WTC11 (cell line): Measurements from ENCODE around the gene CIB2. TPM values are rescaled to one million over a fixed set of nuclear protein-coding genes. Genes with fewer than 3 reads are reported as not detected.

ENCODE experiments used
- ATAC-seq: fragments of 200-7000 bp; cut with Tn5 transposase; 2 replicates; pipeline ENCODE4 v1.10.0; 2021; ENCODE audit warnings: mild to moderate bottlenecking, moderate library complexity
- CTCF ChIA-PET: fragments of 300-600 bp; sonication (Branson Sonifier 250); formaldehyde crosslinking; loops from one replicate; lab custom pipeline; 2021; ENCODE audit warnings: antibody characterized with exemption; lab: Charles Lee
- POLR2A ChIA-PET: fragments of 350-600 bp; sonication (Branson Sonifier 250); formaldehyde crosslinking; loops from one replicate; lab custom pipeline; 2021; ENCODE audit warnings: antibody characterized with exemption; lab: Charles Lee
- DNase-seq: peaks from one replicate; pipeline ENCODE4 v3.0.0; 2021; ENCODE audit warnings: low spot score
- H3K27ac Mint-ChIP-seq: 2 replicates; pipeline ENCODE4 v1.8.0; 2021; ENCODE audit warnings: mixed read lengths
- H3K27me3 Mint-ChIP-seq: 2 replicates; pipeline ENCODE4 v1.8.0; 2021; ENCODE audit warnings: low read depth, mild to moderate bottlenecking, moderate library complexity, mixed read lengths
- H3K36me3 Mint-ChIP-seq: 2 replicates; pipeline ENCODE4 v1.8.0; 2021; ENCODE audit warnings: mixed read lengths
- H3K4me1 Mint-ChIP-seq: 2 replicates; pipeline ENCODE4 v1.8.0; 2022; ENCODE audit warnings: mixed read lengths
- H3K4me3 Mint-ChIP-seq: 2 replicates; pipeline ENCODE4 v1.8.0; 2021; ENCODE audit warnings: mild to moderate bottlenecking, moderate library complexity, mixed read lengths
- H3K9me3 Mint-ChIP-seq: 2 replicates; pipeline ENCODE4 v1.8.0; 2021; ENCODE audit warnings: mixed read lengths
- ATF1 ChIP-seq: sonication (generic); formaldehyde crosslinking; IDR thresholded peaks from 2 replicates; pipeline ENCODE4 v1.8.1; 2023; ENCODE audit warnings: mild to moderate bottlenecking, moderate library complexity, missing genetic modification reagents
- ETV6 ChIP-seq: sonication (generic); formaldehyde crosslinking; IDR thresholded peaks from 2 replicates; pipeline ENCODE4 v1.8.1; 2022; ENCODE audit warnings: mild to moderate bottlenecking, missing genetic modification reagents
- FOXP1 ChIP-seq: sonication (generic); formaldehyde crosslinking; IDR thresholded peaks from 2 replicates; pipeline ENCODE4 v1.8.0; 2022; ENCODE audit warnings: missing genetic modification reagents, mild to moderate bottlenecking, moderate library complexity, borderline replicate concordance
- IRF2 ChIP-seq: sonication (generic); formaldehyde crosslinking; IDR thresholded peaks from 2 replicates; pipeline ENCODE4 v1.8.0; 2022; ENCODE audit warnings: low read depth, missing genetic modification reagents, borderline replicate concordance
- JAZF1 ChIP-seq: fragments of 250-450 bp; sonication (Bioruptor Pico); IDR thresholded peaks from 2 replicates; pipeline ENCODE4 v1.9.0; 2021; ENCODE audit warnings: moderate library complexity, mild to moderate bottlenecking, inconsistent platforms
- JUN ChIP-seq: sonication (generic); formaldehyde crosslinking; IDR thresholded peaks from 2 replicates; pipeline ENCODE4 v1.8.0; 2023; ENCODE audit warnings: mild to moderate bottlenecking, missing genetic modification reagents
- NFATC4 ChIP-seq: fragments of 250-450 bp; sonication (Bioruptor Pico); IDR thresholded peaks from 2 replicates; pipeline ENCODE4 v1.9.0; 2021; ENCODE audit warnings: mild to moderate bottlenecking
- NFE2L1 ChIP-seq: sonication (generic); formaldehyde crosslinking; IDR thresholded peaks from 2 replicates; pipeline ENCODE4 v1.8.1; 2023; ENCODE audit warnings: missing genetic modification reagents
- NR3C1 ChIP-seq: sonication (generic); formaldehyde crosslinking; conservative IDR thresholded peaks from 2 replicates; pipeline ENCODE4 v1.8.1; 2023; ENCODE audit warnings: low read depth, mild to moderate bottlenecking, missing genetic modification reagents
- RORB ChIP-seq: fragments of 250-450 bp; sonication (Bioruptor Pico); IDR thresholded peaks from 2 replicates; pipeline ENCODE4 v1.9.0; 2021; ENCODE audit warnings: mild to moderate bottlenecking
- SMAD3 ChIP-seq: sonication (generic); formaldehyde crosslinking; IDR thresholded peaks from 2 replicates; pipeline ENCODE4 v1.8.0; 2022; ENCODE audit warnings: missing genetic modification reagents, mild to moderate bottlenecking, borderline replicate concordance
- SMAD4 ChIP-seq: sonication (generic); formaldehyde crosslinking; IDR thresholded peaks from 2 replicates; pipeline ENCODE4 v1.8.0; 2022; ENCODE audit warnings: mild to moderate bottlenecking, missing genetic modification reagents
- SP1 ChIP-seq: sonication (generic); formaldehyde crosslinking; conservative IDR thresholded peaks from 2 replicates; pipeline ENCODE4 v1.8.1; 2022; ENCODE audit warnings: missing genetic modification reagents
- ZNF416 ChIP-seq: fragments of 250-450 bp; sonication (Bioruptor Pico); IDR thresholded peaks from 2 replicates; pipeline ENCODE4 v1.9.0; 2021; ENCODE audit warnings: mild to moderate bottlenecking, inconsistent platforms
- total RNA-seq: library from RNA; stranded (reverse); gene quantifications from 3 replicates; pipeline ENCODE4 v1.2.3, GENCODE V29; 2021
- TF ChIP-seq, protein P1 (sequence below): fragments of 250-450 bp; sonication (Bioruptor Pico); IDR thresholded peaks from 2 replicates; pipeline ENCODE4 v1.9.0; 2021; ENCODE audit warnings: mild to moderate bottlenecking
- TF ChIP-seq, protein P2 (sequence below): sonication (generic); formaldehyde crosslinking; IDR thresholded peaks from 2 replicates; pipeline ENCODE4 v1.8.1; 2022; ENCODE audit warnings: low read depth, missing genetic modification reagents, borderline replicate concordance
- TF ChIP-seq, protein P3 (sequence below): sonication (generic); formaldehyde crosslinking; IDR thresholded peaks from 2 replicates; pipeline ENCODE4 v1.8.1; 2023; ENCODE audit warnings: mild to moderate bottlenecking, missing genetic modification reagents
- TF ChIP-seq, protein P4 (sequence below): sonication (generic); formaldehyde crosslinking; IDR thresholded peaks from 2 replicates; pipeline ENCODE4 v1.8.0; 2022; ENCODE audit warnings: mild to moderate bottlenecking, missing genetic modification reagents
- TF ChIP-seq, protein P5 (sequence below): fragments of 250-450 bp; sonication (Bioruptor Pico); IDR thresholded peaks from 2 replicates; pipeline ENCODE4 v1.9.0; 2021; ENCODE audit warnings: mild to moderate bottlenecking, borderline replicate concordance
- TF ChIP-seq, protein P6 (sequence below): sonication (generic); formaldehyde crosslinking; IDR thresholded peaks from 2 replicates; pipeline ENCODE4 v1.8.1; 2022; ENCODE audit warnings: mild to moderate bottlenecking, moderate library complexity, missing genetic modification reagents
- TF ChIP-seq, protein P7 (sequence below): sonication (generic); formaldehyde crosslinking; IDR thresholded peaks from 2 replicates; pipeline ENCODE4 v1.8.0; 2022; ENCODE audit warnings: mild to moderate bottlenecking, missing genetic modification reagents

The CIB2 gene
- total RNA-seq, 1 experiment from 2014 or later: 45.2 TPM

DNA sequence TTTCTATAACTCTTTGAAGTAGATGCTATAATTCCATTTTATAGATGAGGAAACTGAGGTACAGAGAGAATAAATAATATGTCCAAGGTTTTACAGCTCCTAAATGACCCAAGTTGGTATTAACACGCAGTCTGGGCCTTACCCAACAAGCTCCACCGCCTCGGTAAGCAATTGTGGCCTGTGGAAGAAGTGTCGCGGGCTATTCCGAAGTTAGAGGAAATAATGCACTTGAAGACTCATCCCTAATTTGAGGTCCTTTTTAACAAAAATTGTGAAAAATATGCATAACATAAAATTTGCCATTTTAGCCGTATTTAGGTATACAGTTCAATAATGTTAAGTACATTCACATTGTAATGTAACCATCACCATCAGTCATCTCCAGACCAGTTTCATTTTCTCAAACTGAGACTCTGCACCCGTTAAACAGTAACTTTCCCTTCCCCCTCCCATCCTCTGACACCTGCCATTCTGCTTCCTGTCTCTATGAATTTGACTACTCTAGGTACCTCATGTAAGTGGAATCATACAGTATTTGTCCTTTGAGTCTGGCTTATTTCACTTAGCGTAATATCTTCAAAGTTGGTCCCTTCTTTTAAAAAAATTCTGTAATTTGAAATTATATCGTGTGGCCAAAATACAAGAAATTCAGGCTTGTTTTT lies 36.1 kb upstream of the CIB2 start (continued):
- TF ChIP-seq NFE2L1 (no peak), SMAD4 (no peak), SMAD3 (CRISPR knock-in tag) (no peak)

DNA sequence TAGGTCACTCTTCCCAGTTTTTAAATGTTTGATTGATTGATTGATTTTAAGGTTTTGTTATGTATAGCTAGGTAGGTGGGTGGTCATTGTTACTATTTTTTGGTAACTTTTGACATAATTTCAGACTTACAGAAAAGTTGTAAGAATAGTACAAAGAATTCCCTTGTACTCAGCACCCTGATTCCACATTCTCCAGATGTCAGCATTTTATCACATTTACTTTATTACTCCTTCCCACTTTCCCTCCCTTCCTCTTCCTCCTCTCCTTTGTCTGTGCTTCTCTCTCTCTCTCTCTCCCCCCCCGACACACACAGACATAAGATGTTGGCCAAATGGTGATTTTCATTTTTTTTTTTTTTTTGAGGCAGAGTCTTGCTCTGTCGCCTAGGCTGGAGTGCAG lies 32.8 kb upstream of the CIB2 start:
- Mint-ChIP-seq H3K4me3 (no peak overlapping the region), H3K36me3 (peaks cover 41% of the 10 kb centered on the region), H3K27me3 (no peaks in the 10 kb centered on the region), H3K27ac (no peak overlapping the region), H3K9me3 (no peaks in the 10 kb centered on the region), H3K4me1 (no peaks in the 10 kb centered on the region)
- CTCF ChIA-PET: no interaction called here
- DNase-seq: no peak
- TF ChIP-seq, protein P1, sequence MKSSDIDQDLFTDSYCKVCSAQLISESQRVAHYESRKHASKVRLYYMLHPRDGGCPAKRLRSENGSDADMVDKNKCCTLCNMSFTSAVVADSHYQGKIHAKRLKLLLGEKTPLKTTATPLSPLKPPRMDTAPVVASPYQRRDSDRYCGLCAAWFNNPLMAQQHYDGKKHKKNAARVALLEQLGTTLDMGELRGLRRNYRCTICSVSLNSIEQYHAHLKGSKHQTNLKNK (CRISPR knock-in tag): no peak
- no peak for TF ChIP-seq SMAD4
- TF ChIP-seq, protein P2, sequence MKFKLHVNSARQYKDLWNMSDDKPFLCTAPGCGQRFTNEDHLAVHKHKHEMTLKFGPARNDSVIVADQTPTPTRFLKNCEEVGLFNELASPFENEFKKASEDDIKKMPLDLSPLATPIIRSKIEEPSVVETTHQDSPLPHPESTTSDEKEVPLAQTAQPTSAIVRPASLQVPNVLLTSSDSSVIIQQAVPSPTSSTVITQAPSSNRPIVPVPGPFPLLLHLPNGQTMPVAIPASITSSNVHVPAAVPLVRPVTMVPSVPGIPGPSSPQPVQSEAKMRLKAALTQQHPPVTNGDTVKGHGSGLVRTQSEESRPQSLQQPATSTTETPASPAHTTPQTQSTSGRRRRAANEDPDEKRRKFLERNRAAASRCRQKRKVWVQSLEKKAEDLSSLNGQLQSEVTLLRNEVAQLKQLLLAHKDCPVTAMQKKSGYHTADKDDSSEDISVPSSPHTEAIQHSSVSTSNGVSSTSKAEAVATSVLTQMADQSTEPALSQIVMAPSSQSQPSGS (CRISPR knock-in tag): no peak
- TF ChIP-seq, protein P3, sequence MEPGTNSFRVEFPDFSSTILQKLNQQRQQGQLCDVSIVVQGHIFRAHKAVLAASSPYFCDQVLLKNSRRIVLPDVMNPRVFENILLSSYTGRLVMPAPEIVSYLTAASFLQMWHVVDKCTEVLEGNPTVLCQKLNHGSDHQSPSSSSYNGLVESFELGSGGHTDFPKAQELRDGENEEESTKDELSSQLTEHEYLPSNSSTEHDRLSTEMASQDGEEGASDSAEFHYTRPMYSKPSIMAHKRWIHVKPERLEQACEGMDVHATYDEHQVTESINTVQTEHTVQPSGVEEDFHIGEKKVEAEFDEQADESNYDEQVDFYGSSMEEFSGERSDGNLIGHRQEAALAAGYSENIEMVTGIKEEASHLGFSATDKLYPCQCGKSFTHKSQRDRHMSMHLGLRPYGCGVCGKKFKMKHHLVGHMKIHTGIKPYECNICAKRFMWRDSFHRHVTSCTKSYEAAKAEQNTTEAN (CRISPR knock-in tag): no peak
- TF ChIP-seq ATF1 (CRISPR knock-in tag): no peak
- TF ChIP-seq, protein P4, sequence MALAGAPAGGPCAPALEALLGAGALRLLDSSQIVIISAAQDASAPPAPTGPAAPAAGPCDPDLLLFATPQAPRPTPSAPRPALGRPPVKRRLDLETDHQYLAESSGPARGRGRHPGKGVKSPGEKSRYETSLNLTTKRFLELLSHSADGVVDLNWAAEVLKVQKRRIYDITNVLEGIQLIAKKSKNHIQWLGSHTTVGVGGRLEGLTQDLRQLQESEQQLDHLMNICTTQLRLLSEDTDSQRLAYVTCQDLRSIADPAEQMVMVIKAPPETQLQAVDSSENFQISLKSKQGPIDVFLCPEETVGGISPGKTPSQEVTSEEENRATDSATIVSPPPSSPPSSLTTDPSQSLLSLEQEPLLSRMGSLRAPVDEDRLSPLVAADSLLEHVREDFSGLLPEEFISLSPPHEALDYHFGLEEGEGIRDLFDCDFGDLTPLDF (CRISPR knock-in tag): no peak
- no peak for TF ChIP-seq ZNF416 (CRISPR knock-in tag)
- no peak for TF ChIP-seq RORB (CRISPR knock-in tag)
- no peak for TF ChIP-seq NFATC4 (CRISPR knock-in tag)
- TF ChIP-seq FOXP1 (CRISPR knock-in tag): no peak
- TF ChIP-seq JAZF1: no peak
- TF ChIP-seq, protein P5, sequence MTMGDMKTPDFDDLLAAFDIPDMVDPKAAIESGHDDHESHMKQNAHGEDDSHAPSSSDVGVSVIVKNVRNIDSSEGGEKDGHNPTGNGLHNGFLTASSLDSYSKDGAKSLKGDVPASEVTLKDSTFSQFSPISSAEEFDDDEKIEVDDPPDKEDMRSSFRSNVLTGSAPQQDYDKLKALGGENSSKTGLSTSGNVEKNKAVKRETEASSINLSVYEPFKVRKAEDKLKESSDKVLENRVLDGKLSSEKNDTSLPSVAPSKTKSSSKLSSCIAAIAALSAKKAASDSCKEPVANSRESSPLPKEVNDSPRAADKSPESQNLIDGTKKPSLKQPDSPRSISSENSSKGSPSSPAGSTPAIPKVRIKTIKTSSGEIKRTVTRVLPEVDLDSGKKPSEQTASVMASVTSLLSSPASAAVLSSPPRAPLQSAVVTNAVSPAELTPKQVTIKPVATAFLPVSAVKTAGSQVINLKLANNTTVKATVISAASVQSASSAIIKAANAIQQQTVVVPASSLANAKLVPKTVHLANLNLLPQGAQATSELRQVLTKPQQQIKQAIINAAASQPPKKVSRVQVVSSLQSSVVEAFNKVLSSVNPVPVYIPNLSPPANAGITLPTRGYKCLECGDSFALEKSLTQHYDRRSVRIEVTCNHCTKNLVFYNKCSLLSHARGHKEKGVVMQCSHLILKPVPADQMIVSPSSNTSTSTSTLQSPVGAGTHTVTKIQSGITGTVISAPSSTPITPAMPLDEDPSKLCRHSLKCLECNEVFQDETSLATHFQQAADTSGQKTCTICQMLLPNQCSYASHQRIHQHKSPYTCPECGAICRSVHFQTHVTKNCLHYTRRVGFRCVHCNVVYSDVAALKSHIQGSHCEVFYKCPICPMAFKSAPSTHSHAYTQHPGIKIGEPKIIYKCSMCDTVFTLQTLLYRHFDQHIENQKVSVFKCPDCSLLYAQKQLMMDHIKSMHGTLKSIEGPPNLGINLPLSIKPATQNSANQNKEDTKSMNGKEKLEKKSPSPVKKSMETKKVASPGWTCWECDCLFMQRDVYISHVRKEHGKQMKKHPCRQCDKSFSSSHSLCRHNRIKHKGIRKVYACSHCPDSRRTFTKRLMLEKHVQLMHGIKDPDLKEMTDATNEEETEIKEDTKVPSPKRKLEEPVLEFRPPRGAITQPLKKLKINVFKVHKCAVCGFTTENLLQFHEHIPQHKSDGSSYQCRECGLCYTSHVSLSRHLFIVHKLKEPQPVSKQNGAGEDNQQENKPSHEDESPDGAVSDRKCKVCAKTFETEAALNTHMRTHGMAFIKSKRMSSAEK (CRISPR knock-in tag): no peak
- ATAC-seq: no peak
- POLR2A ChIA-PET: no interaction called here

DNA sequence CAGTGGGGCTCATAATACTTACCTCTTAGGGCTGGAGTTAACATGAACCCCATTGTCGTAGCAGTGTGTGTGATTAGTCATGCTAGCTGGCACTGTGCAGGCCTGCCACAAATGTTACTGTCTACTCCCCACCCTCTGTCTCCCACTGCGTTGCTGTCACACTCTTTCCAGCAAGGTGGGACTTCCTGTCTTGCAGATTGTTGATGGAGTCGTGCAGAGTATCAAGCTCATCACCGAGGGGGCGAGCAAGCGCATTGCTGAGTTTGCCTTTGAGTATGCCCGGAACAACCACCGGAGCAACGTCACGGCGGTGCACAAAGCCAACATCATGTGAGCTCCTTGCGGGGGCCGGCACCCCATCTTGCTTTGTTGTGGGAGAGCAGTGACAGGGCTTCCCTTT lies 30.8 kb upstream of the CIB2 start:
- Mint-ChIP-seq H3K4me3 (no peak overlapping the region), H3K36me3 (peaks cover 28% of the 10 kb centered on the region), H3K27me3 (no peaks in the 10 kb centered on the region), H3K27ac (no peak overlapping the region), H3K9me3 (no peaks in the 10 kb centered on the region), H3K4me1 (peaks cover 11% of the 10 kb centered on the region)
- CTCF ChIA-PET: interaction anchor here (0.7 kb wide), 1 partner anchor 22 kb away, joined by 3 read pairs; no protein-coding TSS in a partner anchor
- POLR2A ChIA-PET: interaction anchor here (0.7 kb wide), 1 partner anchor 132 kb away, joined by 3 read pairs; no protein-coding TSS in a partner anchor
- DNase-seq: no peak
- no peak for ATAC-seq
- TF ChIP-seq NR3C1 (CRISPR knock-in tag) (no peak), IRF2 (no peak), JUN (CRISPR knock-in tag) (no peak), SP1 (CRISPR knock-in tag) (no peak), ETV6 (no peak)
- TF ChIP-seq, protein P6, sequence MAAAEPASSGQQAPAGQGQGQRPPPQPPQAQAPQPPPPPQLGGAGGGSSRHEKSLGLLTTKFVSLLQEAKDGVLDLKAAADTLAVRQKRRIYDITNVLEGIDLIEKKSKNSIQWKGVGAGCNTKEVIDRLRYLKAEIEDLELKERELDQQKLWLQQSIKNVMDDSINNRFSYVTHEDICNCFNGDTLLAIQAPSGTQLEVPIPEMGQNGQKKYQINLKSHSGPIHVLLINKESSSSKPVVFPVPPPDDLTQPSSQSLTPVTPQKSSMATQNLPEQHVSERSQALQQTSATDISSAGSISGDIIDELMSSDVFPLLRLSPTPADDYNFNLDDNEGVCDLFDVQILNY (CRISPR knock-in tag): no peak
- TF ChIP-seq, protein P3 (CRISPR knock-in tag): no peak
- TF ChIP-seq, protein P7, sequence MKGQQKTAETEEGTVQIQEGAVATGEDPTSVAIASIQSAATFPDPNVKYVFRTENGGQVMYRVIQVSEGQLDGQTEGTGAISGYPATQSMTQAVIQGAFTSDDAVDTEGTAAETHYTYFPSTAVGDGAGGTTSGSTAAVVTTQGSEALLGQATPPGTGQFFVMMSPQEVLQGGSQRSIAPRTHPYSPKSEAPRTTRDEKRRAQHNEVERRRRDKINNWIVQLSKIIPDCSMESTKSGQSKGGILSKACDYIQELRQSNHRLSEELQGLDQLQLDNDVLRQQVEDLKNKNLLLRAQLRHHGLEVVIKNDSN (CRISPR knock-in tag): no peak
